NCI-H187 (cell line): ENCODE measurements around the gene DRC3.

Experiments used
- DNase-seq, 2 experiments: peaks; one replicate each; lab custom pipeline; 2025; lab: John Stamatoyannopoulos, UW

DRC3 gene

GRCh38 chr17:17966399-17966798, 6.3 kb upstream of the DRC3 start:
- no peak for DNase-seq

GRCh38 chr17:17970699-17971430, 1.8 kb upstream of the DRC3 start:
- no peak for DNase-seq

- no peak for DNase-seq
These were observed 1.1 kb upstream of the DRC3 start for GRCh38 chr17:17971431-17972125.

GRCh38 chr17:17972952-17973254, 241 bp downstream of the DRC3 start:
- no peak for DNase-seq

- no peak for DNase-seq
These were observed 2.8 kb downstream of the DRC3 start for GRCh38 chr17:17975436-17975835.

GRCh38 chr17:17976931-17977570, 4.4 kb downstream of the DRC3 start:
- no peak for DNase-seq

- DNase-seq = no peak
These were observed 6.1 kb downstream of the DRC3 start for GRCh38 chr17:17978481-17979424.

GRCh38 chr17:17979778-17980177, 7.1 kb downstream of the DRC3 start:
- DNase-seq = no peak

- DNase-seq = no peak
These were observed 8.7 kb downstream of the DRC3 start for GRCh38 chr17:17981330-17981729.

- no peak for DNase-seq
These were observed 10.1 kb downstream of the DRC3 start for GRCh38 chr17:17982801-17983200.

- DNase-seq = no peak
These were observed 10.7 kb downstream of the DRC3 start for GRCh38 chr17:17983376-17983775.

GRCh38 chr17:17983776-17984175, 11.1 kb downstream of the DRC3 start:
- no peak for DNase-seq

GRCh38 chr17:17985153-17985552, 12.5 kb downstream of the DRC3 start:
- no peak for DNase-seq

GRCh38 chr17:17985555-17985954, 12.9 kb downstream of the DRC3 start:
- DNase-seq = no peak

GRCh38 chr17:17987187-17987896, 14.7 kb downstream of the DRC3 start:
- DNase-seq = no peak

- no peak for DNase-seq
These were observed 15.2 kb downstream of the DRC3 start for GRCh38 chr17:17987901-17988300.

GRCh38 chr17:17988427-17988945, 15.8 kb downstream of the DRC3 start:
- DNase-seq = no peak

GRCh38 chr17:17989081-17989480, 16.4 kb downstream of the DRC3 start:
- DNase-seq = no peak

- DNase-seq = no peak
These were observed 17.0 kb downstream of the DRC3 start for GRCh38 chr17:17989618-17990017.

GRCh38 chr17:17990282-17990681, 17.6 kb downstream of the DRC3 start:
- DNase-seq = no peak

GRCh38 chr17:17993366-17993765, 20.7 kb downstream of the DRC3 start:
- DNase-seq = no peak
